ENCODE measurements around the gene HAPLN1.
A peak's percentile ranks its signal among the peaks of the same experiment; 100 is the strongest.

Gene HAPLN1

DNA sequence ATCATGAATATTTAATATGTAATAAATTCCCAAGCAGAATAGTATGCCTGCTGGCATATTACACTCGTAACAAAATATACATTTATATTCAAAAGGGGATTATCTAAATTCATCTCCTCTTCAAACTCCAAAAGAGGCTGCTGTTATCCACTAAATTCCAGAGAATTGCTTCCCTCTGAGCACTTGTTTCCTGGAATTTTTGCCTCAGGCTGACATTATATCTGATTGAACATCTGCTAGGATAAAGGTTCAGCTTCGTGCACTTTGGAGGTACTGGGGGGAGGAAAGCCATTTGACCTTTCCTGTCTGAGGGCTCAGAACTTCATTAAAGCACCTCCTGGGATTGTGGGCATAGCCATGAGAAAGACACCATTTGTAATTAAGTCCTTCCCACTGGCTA is 4.3 kb upstream of the HAPLN1 start:
- TF ChIP-seq, protein P1, sequence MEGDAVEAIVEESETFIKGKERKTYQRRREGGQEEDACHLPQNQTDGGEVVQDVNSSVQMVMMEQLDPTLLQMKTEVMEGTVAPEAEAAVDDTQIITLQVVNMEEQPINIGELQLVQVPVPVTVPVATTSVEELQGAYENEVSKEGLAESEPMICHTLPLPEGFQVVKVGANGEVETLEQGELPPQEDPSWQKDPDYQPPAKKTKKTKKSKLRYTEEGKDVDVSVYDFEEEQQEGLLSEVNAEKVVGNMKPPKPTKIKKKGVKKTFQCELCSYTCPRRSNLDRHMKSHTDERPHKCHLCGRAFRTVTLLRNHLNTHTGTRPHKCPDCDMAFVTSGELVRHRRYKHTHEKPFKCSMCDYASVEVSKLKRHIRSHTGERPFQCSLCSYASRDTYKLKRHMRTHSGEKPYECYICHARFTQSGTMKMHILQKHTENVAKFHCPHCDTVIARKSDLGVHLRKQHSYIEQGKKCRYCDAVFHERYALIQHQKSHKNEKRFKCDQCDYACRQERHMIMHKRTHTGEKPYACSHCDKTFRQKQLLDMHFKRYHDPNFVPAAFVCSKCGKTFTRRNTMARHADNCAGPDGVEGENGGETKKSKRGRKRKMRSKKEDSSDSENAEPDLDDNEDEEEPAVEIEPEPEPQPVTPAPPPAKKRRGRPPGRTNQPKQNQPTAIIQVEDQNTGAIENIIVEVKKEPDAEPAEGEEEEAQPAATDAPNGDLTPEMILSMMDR (IDR thresholded peaks at IDR 0.05) = no peak

DNA sequence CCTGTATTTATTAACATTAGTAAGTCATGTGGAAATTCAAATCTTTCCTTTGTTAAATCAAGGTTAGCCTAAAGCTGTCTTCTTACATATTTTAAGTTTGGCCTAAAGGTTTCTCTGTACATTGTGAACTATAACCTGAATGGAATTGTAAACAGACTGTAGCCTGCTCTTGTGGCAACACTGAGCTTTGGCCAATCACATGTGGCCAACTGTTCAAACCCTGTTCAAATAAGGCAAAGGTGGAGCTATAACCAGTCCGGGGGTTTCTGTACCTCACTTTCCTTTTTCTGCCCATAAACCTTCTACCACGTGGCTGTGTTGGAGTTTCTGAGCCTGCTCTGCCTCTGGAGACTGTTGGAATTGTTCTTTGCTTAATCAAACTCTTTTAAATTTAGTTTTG is 3.3 kb upstream of the HAPLN1 start:
- TF ChIP-seq, protein P1 (IDR thresholded peaks at IDR 0.05) = no peak

DNA sequence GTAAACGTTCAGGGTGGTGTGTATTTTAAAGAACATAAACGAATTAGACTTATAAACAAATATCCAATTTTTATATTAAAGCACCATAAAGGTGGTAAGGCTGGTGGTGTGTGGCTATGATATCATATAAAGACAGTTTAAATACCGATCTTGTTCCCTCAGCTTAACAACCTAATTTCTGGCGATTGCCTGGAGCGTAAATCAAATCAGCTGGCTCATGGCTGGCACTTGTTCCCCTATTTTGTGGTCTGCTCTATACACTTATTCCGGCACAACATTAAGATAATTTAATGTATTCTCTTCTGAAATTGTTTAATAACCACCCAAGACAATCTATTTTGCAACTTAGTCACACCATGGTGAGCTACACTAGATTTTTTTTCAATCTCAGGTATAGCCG is 2.4 kb upstream of the HAPLN1 start:
- TF ChIP-seq, protein P1 (IDR thresholded peaks at IDR 0.05) = no peak

DNA sequence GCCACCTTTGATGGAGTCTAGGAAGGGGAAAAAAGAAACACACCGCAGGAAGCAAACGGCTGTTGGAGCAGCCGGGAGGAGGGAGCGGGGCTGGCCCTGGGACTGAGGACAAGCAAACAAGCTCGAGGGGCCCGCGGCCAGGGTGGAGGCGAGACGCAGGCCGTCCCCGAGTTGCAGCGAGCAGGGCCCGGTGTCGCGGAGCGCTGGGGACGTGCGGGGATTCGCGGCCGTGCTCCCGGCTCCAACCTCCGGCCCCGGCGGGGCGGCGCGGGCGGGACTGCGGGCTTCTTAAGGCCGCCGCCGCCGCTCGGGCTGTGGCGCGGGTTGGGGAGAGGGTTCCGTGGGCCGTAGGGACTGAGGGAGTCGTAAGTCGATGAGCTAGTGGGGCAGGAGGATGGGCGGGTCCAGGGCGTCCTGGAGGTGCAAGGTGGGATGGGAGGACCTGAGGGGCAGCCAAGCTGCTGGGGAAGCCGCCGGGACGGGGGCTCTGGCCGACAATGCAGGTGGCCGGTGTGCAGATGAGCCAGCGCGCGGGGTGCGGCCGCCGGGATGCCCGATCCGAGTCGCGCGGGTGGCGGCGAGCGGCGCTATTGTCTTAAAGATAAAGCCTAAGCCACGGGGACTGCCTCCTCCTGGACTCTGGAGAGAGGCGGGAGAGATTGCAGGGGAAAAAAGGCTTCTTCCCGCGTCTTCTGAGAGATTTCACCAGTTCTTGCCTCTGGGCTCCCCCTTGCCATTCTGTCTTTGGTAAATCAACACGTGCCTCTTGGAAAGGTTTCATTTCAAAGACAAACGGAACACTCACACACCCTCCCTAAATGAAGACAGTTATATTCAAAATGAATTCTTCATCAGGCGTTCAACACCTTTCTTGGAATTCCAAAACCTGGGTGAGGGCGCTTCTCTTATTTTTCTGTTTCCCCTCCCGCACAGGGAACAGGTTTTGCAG is 1.6 kb upstream of the HAPLN1 start:
- TF ChIP-seq, protein P1 (IDR thresholded peaks at IDR 0.05) = no peak

DNA sequence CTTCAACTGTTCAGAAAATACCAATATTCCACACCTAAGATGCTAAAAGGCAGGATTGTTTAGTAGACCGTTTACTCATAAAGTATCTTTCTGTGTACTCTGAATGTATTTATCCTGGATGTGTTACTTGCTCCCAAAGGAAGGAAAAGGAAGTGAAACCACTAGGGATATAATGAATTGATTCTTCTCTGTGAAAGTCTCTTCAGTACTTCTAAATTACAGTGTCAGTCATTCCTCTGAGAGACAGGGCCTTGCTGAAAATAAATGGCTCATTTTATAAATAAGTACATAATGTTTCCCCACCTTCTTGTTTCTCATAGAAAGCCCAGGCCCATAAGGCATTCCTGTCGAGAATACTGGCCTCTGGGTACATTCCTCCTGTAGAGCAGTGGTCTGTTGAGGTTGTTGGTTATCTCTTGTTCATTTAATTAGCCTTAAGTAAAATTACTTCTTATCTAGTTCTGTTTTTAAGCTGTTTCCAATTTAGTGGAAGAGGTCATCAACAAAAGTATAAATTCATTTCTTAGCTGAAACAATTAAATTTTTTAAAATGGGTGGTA is 1.6 kb downstream of the HAPLN1 start:
- TF ChIP-seq, protein P1 (IDR thresholded peaks at IDR 0.05) = no peak

DNA sequence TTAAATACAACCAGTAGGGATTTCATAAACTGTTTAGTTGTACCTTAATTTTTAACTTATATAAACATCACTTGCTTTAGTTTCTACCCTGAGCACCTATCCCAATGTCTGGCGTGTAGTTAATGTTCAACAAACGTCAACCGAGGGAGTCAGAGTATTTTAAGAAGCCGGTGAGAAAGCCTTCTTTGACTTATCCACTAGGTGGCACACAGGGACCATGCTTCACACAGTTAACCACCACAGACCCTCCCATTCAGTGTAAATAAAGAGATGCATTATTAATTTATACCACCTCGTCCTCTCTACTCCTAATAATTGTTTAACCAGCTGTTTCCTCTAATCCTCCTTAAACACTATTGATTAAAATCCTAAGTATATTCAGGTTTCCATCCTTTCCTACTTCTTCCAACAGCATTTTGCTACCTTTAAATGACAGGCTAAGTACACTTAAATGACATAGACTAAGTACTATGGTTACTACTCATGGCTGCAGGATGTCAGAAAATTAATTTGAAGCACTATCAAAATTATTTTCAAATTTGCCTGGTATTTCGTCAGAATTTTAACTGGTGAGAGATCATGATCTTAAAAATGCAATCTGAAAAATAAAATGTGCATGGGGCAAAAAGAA is 2.3 kb downstream of the HAPLN1 start:
- TF ChIP-seq, protein P1 (IDR thresholded peaks at IDR 0.05) = peak; percentile 78

DNA sequence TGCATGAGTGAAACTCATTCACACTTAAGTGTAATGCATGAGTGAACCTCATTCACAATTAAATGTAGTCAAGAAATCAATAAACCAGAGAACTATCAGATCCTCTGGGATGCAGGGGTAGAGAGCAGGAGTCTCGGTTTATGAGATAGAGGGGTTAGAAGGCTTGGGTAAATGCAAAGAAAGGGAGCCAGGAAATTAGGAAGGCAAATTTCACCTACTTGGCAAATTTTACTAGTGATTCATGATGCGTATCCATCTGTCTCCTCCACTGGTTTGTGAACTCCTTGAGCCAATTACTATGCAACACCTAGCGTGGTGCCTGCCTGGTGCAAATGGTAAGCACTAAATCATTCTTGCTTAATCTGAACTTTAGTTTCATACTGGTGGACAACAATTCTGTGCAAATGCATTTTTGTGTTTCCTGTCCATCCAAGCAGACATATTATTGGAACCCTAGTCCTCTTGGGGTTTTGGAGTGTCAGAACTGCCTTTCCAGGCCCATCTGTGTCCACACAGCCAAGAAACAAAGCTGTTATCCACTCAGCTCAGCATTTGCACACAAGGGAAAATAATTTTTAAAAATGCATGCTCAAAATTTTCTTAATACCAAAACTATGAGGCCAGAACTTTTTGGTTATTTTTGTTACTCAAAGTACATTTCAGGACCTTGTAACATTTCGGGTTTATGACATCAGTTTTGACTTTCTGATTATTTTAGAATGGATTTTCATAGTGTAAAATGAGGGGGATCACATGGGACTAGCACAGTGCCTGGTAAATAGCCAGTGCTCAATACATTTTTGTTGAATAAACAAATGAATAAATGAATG is 5.2 kb downstream of the HAPLN1 start:
- TF ChIP-seq, protein P1 (IDR thresholded peaks at IDR 0.05) = no peak
